Activated T-cell treated with anti-CD3 and anti-CD28 coated beads, Interleukin-2, amount 50 U/mL, for 72 hours (primary cell): ENCODE measurements around the gene PCDHGA1. TPM values are rescaled to one million over a fixed set of nuclear protein-coding genes. Genes with fewer than 3 reads are reported as not detected.
A peak's percentile ranks its signal among the peaks of the same experiment; 100 is the strongest.

ENCODE experiments used
- ATAC-seq, 2 donors: fragments of 150-1000 bp; cut with Tn5 transposase; replicated peaks in 1 of 2; 2 replicates each; pipeline ENCODE4 v1.10.0; 2021; ENCODE audit warnings: moderate library complexity in 2 of 2, mild to moderate bottlenecking in 1 of 2
- DNase-seq, 2 donors: peaks; one replicate each; pipeline ENCODE4 v3.0.0; 2021 to 2022; ENCODE audit warnings: mixed read lengths in 1 of 2
- H3K27ac Mint-ChIP-seq: one replicate; pipeline ENCODE4 v1.8.0; 2022; ENCODE audit warnings: mild to moderate bottlenecking, moderate library complexity, mixed read lengths
- H3K27me3 Mint-ChIP-seq: one replicate; pipeline ENCODE4 v1.8.0; 2022; ENCODE audit warnings: low read depth, mixed read lengths
- H3K36me3 Mint-ChIP-seq, 2 donors: one replicate each; pipeline ENCODE4 v1.8.0; 2022; ENCODE audit warnings: mixed read lengths in 2 of 2, mild to moderate bottlenecking in 1 of 2; ENCODE audit not compliant: insufficient read depth in 2 of 2
- H3K4me1 Mint-ChIP-seq: one replicate; pipeline ENCODE4 v1.8.0; 2022; ENCODE audit warnings: low read depth, mixed read lengths
- H3K4me3 Mint-ChIP-seq, 2 donors: one replicate each; pipeline ENCODE4 v1.8.0; 2022; ENCODE audit warnings: mild to moderate bottlenecking in 2 of 2, mixed read lengths in 2 of 2, moderate library complexity in 2 of 2
- H3K9me3 Mint-ChIP-seq, 2 donors: one replicate each; pipeline ENCODE4 v1.8.0; 2022; ENCODE audit warnings: mixed read lengths in 2 of 2
- total RNA-seq, 2 donors: library from RNA; stranded (reverse); gene quantifications; one replicate each; pipeline ENCODE4 v1.2.3, GENCODE V29; 2022

PCDHGA1 gene
- total RNA-seq, 2 donors from 2014 or later, result 0.05 TPM

GRCh38 chr5:141507387-141508091, 177.2 kb downstream of the PCDHGA1 start:
- ATAC-seq (no peak), DNase-seq (no peak)
- Mint-ChIP-seq H3K36me3 (no peaks in the 10 kb centered on the region), H3K27ac (no peak overlapping the region), H3K9me3 (no peaks in the 10 kb centered on the region), H3K27me3 (no peaks in the 10 kb centered on the region), H3K4me1 (peaks cover 19% of the 10 kb centered on the region), H3K4me3 (no peak overlapping the region)

DNA sequence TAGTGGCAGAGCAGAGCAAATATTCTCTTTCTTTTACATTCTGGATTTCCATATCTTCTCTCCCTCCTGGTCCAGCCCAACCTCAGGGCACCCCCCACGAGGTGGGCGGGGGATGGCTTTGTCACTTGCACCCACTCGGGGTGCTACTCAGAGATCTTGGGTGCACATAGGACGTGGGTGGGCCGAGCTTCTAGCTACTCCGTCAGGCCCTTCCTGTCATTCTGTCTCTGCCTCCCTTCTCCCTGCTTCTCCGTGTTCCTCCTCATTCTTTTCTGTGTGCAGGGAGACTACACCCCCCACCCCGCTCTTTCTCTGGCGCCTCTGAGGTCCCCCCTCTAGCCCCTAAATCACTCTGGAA, 178.1 kb downstream of the PCDHGA1 start:
- Mint-ChIP-seq H3K27ac (no peak overlapping the region), H3K9me3 (no peaks in the 10 kb centered on the region), H3K36me3 (peaks cover 0 to 2% of the 10 kb centered on the region in 2 donors), H3K27me3 (no peaks in the 10 kb centered on the region), H3K4me3 (no peak overlapping the region), H3K4me1 (peaks cover 27% of the 10 kb centered on the region)
- no peak for ATAC-seq
- DNase-seq, result no peak

DNA sequence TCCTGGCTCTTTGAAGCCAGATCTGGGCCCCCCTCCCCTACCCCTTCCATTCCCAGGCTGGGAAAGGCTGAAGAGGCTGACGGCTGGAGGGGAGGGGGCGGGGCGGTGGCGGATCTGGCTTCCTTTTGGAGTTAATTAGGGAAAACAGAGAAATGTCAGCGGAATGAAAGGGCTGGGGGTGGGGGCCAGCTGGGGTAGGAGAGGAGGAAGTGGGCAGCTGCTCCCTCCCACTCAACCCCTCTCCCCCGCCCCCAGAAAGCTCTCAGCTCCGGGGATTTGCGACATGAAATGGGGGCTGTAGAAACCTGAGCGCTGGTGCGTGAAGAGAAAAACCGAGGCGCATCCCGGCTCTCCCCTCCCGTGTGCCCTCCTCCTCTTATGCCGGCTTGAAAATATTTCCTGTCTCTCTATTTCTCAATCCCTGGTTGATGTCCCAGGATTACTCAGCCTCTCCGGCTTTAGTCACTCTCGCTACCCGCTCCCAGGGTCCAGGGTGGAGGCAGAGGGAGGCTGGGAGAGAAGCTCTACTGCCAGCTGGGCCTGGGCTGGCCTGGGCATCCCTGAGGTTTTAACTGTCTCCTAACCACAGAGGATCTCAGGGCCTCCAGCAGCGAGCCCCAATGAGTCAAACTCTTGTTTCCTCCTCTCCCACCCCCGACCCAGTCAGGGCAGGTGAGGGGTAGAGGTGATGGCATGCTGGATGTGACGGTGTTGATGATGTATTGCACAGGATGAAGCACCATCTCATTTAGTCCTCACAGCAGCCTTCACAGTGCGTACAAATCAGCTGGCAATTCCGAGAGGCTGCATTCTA, 178.7 kb downstream of the PCDHGA1 start:
- peak; percentile 27 to 42 for ATAC-seq
- Mint-ChIP-seq H3K9me3 (no peaks in the 10 kb centered on the region), H3K27me3 (no peaks in the 10 kb centered on the region), H3K27ac (no peak overlapping the region), H3K36me3 (peaks cover 0 to 2% of the 10 kb centered on the region in 2 donors), H3K4me3 (peak overlapping the region; percentile 56 to 68), H3K4me1 (peaks cover 33% of the 10 kb centered on the region)
- peak; percentile 32 to 35 for DNase-seq

- Mint-ChIP-seq H3K27ac (no peak overlapping the region), H3K4me3 (no peak overlapping the region), H3K9me3 (no peaks in the 10 kb centered on the region), H3K4me1 (peaks cover 45% of the 10 kb centered on the region), H3K27me3 (no peaks in the 10 kb centered on the region), H3K36me3 (peaks cover 1 to 2% of the 10 kb centered on the region in 2 donors)
- no peak for DNase-seq
- no peak for ATAC-seq
These were observed 179.8 kb downstream of the PCDHGA1 start for GRCh38 chr5:141510160-141510559.

DNA sequence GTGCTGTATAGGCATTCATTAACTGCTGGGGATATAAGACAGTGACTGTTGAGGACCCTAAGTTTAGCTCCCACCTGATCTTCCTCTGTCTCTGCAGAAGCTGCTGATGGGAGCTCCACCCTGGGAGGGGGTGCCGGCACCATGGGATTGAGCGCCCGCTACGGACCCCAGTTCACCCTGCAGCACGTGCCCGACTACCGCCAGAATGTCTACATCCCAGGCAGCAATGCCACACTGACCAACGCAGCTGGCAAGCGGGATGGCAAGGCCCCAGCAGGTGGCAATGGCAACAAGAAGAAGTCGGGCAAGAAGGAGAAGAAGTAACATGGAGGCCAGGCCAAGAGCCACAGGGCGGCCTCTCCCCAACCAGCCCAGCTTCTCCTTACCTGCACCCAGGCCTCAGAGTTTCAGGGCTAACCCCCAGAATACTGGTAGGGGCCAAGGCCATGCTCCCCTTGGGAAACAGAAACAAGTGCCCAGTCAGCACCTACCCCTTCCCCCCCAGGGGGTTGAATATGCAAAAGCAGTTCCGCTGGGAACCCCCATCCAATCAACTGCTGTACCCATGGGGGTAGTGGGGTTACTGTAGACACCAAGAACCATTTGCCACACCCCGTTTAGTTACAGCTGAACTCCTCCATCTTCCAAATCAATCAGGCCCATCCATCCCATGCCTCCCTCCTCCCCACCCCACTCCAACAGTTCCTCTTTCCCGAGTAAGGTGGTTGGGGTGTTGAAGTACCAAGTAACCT, 180.7 kb downstream of the PCDHGA1 start:
- DNase-seq (no peak), ATAC-seq (no peak)
- Mint-ChIP-seq H3K36me3 (peaks cover 1 to 2% of the 10 kb centered on the region in 2 donors), H3K27ac (no peak overlapping the region), H3K9me3 (no peaks in the 10 kb centered on the region), H3K27me3 (no peaks in the 10 kb centered on the region), H3K4me1 (peaks cover 50% of the 10 kb centered on the region), H3K4me3 (no peak overlapping the region)

- Mint-ChIP-seq H3K4me3 (no peak overlapping the region), H3K27me3 (no peaks in the 10 kb centered on the region), H3K9me3 (no peaks in the 10 kb centered on the region), H3K36me3 (peaks cover 1 to 2% of the 10 kb centered on the region in 2 donors), H3K27ac (no peak overlapping the region), H3K4me1 (peaks cover 54% of the 10 kb centered on the region)
- ATAC-seq (no peak), DNase-seq (no peak)
These were observed 181.5 kb downstream of the PCDHGA1 start for GRCh38 chr5:141511771-141512325.

DNA sequence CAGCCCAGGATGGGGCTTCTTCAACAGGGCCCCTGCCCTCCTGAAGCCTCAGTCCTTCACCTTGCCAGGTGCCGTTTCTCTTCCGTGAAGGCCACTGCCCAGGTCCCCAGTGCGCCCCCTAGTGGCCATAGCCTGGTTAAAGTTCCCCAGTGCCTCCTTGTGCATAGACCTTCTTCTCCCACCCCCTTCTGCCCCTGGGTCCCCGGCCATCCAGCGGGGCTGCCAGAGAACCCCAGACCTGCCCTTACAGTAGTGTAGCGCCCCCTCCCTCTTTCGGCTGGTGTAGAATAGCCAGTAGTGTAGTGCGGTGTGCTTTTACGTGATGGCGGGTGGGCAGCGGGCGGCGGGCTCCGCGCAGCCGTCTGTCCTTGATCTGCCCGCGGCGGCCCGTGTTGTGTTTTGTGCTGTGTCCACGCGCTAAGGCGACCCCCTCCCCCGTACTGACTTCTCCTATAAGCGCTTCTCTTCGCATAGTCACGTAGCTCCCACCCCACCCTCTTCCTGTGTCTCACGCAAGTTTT, 182.1 kb downstream of the PCDHGA1 start:
- H3K4me3 Mint-ChIP-seq, result peak overlapping the region; percentile 78 to 96
- no peaks in the 10 kb centered on the region for H3K27me3 Mint-ChIP-seq
- DNase-seq (peak; percentile 87 to 92), ATAC-seq (peak; percentile 46 to 47)
- H3K4me1 Mint-ChIP-seq, result peaks cover 54% of the 10 kb centered on the region
- peaks cover 1 to 3% of the 10 kb centered on the region in 2 donors for H3K36me3 Mint-ChIP-seq
- H3K27ac Mint-ChIP-seq, result peak overlapping the region; percentile 43
- no peaks in the 10 kb centered on the region for H3K9me3 Mint-ChIP-seq

DNA sequence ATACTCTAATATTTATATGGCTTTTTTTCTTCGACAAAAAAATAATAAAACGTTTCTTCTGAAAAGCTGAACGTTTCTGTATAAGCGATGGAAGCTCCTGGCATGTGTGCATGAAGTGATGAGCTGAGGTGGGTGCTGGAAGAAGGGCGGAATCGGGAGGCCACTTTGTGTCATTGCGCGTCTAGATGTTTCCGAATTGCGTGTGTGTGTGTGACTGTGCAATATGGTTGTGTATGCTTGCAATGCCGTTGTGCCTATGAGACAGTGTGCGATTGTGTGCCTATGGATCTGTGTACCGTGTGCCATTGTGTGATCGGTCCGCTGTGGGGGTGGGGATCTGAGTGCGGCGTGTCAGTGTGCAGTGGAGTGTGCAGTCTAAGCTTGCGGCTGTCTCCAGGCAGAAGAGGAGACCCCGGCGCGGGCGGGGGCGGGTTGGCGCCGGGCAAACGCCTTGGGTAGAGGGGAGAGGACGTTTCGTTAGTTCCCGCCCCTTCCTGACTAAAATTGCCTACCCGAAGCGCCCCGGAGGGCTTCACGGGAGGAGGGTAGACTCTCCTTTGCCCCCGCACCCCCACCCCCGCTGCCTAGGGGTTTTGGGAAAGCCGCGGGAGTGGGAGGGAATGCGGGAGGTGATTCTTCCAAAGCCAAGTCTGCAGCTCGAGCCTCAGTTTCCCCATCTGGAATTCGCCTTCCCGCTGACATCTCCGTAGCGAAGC, 182.8 kb downstream of the PCDHGA1 start:
- DNase-seq (peak; percentile 36 to 41), ATAC-seq (peak; percentile 48 to 67)
- peak overlapping the region; percentile 78 to 96 for H3K4me3 Mint-ChIP-seq
- peaks cover 54% of the 10 kb centered on the region for H3K4me1 Mint-ChIP-seq
- peaks cover 2 to 3% of the 10 kb centered on the region in 2 donors for H3K36me3 Mint-ChIP-seq
- no peaks in the 10 kb centered on the region for H3K27me3 Mint-ChIP-seq
- no peaks in the 10 kb centered on the region for H3K9me3 Mint-ChIP-seq
- peak overlapping the region; percentile 6 for H3K27ac Mint-ChIP-seq

- Mint-ChIP-seq H3K27ac (no peak overlapping the region), H3K4me3 (peak overlapping the region; percentile 78 to 96), H3K9me3 (no peaks in the 10 kb centered on the region), H3K4me1 (peaks cover 54% of the 10 kb centered on the region), H3K36me3 (peaks cover 3 to 4% of the 10 kb centered on the region in 2 donors), H3K27me3 (no peaks in the 10 kb centered on the region)
- peak; percentile 59 to 68 for ATAC-seq
- peak; percentile 64 to 69 for DNase-seq
These were observed 183.5 kb downstream of the PCDHGA1 start for GRCh38 chr5:141513627-141514329.

GRCh38 chr5:141514330-141515133, 184.2 kb downstream of the PCDHGA1 start:
- Mint-ChIP-seq H3K36me3 (peaks cover 3 to 4% of the 10 kb centered on the region in 2 donors), H3K27ac (no peak overlapping the region), H3K9me3 (no peaks in the 10 kb centered on the region), H3K4me3 (peak overlapping the region; percentile 78 to 96), H3K27me3 (no peaks in the 10 kb centered on the region), H3K4me1 (peaks cover 47% of the 10 kb centered on the region)
- DNase-seq (no peak), ATAC-seq (peak; percentile 5 to 12)

GRCh38 chr5:141515141-141515540, 184.8 kb downstream of the PCDHGA1 start:
- peaks cover 47% of the 10 kb centered on the region for H3K4me1 Mint-ChIP-seq
- no peak overlapping the region for H3K27ac Mint-ChIP-seq
- H3K9me3 Mint-ChIP-seq, result no peaks in the 10 kb centered on the region
- ATAC-seq, result no peak
- no peak for DNase-seq
- no peaks in the 10 kb centered on the region for H3K27me3 Mint-ChIP-seq
- H3K4me3 Mint-ChIP-seq, result no peak overlapping the region
- H3K36me3 Mint-ChIP-seq, result peaks cover 3 to 8% of the 10 kb centered on the region in 2 donors
